ENCODE measurements around the gene POLE.
A peak's percentile ranks its signal among the peaks of the same experiment; 100 is the strongest.

The POLE gene

GRCh38 chr12:132658149-132658894 lies 28.8 kb downstream of the POLE start:
- DNase-seq: no peak

- no peak for DNase-seq
These were observed 30.0 kb downstream of the POLE start for GRCh38 chr12:132657004-132657727.

- DNase-seq: no peak
These were observed 33.4 kb downstream of the POLE start for GRCh38 chr12:132653567-132654290.

GRCh38 chr12:132651444-132652100 lies 35.6 kb downstream of the POLE start:
- DNase-seq: no peak

- no peak for DNase-seq
These were observed 37.8 kb downstream of the POLE start for GRCh38 chr12:132649226-132649945.

GRCh38 chr12:132648616-132649225 lies 38.4 kb downstream of the POLE start:
- no peak for DNase-seq

GRCh38 chr12:132647858-132648257 lies 39.3 kb downstream of the POLE start:
- DNase-seq: no peak

GRCh38 chr12:132646850-132647249 lies 40.3 kb downstream of the POLE start:
- DNase-seq: no peak

GRCh38 chr12:132642846-132643835 lies 44.0 kb downstream of the POLE start:
- DNase-seq: no peak

- no peak for DNase-seq
These were observed 45.1 kb downstream of the POLE start for GRCh38 chr12:132641811-132642650.

- DNase-seq: no peak
These were observed 46.2 kb downstream of the POLE start for GRCh38 chr12:132640936-132641335.

GRCh38 chr12:132639956-132640520 lies 47.1 kb downstream of the POLE start:
- no peak for DNase-seq

GRCh38 chr12:132638541-132639408 lies 48.4 kb downstream of the POLE start:
- peak in 11 of 56 donors; percentile 1 to 42 (median 7) for DNase-seq

GRCh38 chr12:132637811-132638210 lies 49.3 kb downstream of the POLE start:
- DNase-seq: no peak

GRCh38 chr12:132635076-132635955 lies 51.8 kb downstream of the POLE start:
- DNase-seq: no peak

All from nucleus accumbens (tissue), 56 donors.